PC-3 (cell line): ENCODE data around the gene TGM2. TPM values are rescaled to one million over a fixed set of nuclear protein-coding genes. Genes with fewer than 3 reads are reported as not detected.
A peak's percentile ranks its signal among the peaks of the same experiment; 100 is the strongest.

ENCODE experiments used
- ATAC-seq: fragments of 200-7000 bp; cut with Tn5 transposase; 2 replicates; pipeline ENCODE4 v1.9.1; 2020; ENCODE audit warnings: mild to moderate bottlenecking, moderate library complexity
- BruUV-seq: library from RNA; stranded (reverse); fragments of 400-500 nt; replicated peaks from 2 replicates; lab custom pipeline; 2021; lab: Mats Ljungman, UMichigan
- CTCF ChIA-PET: fragments of 300-600 bp; sonication (Branson Sonifier 250); formaldehyde crosslinking; loops from one replicate; lab custom pipeline; 2022; ENCODE audit warnings: antibody characterized with exemption; lab: Charles Lee
- POLR2A ChIA-PET: fragments of 300-600 bp; sonication (Branson Sonifier 250); formaldehyde crosslinking; loops from one replicate; lab custom pipeline; 2022; ENCODE audit warnings: antibody characterized with exemption; ENCODE audit not compliant: unreplicated experiment; lab: Charles Lee
- DNase-seq: peaks from one replicate; pipeline ENCODE4 v3.0.0-alpha.2; 2015
- H2AFZ ChIP-seq: fragments of 300-600 bp; sonication (generic); 2 replicates; pipeline ENCODE4 v1.6.0; 2016; ENCODE audit warnings: antibody characterized with exemption, low read length
- H3F3A ChIP-seq: fragments of 300-600 bp; sonication (generic); one replicate; pipeline ENCODE4 v1.6.0; 2017; ENCODE audit warnings: antibody characterized with exemption, low read length, control low read depth, mild to moderate bottlenecking; ENCODE audit not compliant: unreplicated experiment
- H3K27ac ChIP-seq: fragments of 300-600 bp; sonication (generic); 2 replicates; pipeline ENCODE4 v1.5.1; 2016; ENCODE audit warnings: mild to moderate bottlenecking, low read length
- H3K27me3 ChIP-seq: fragments of 300-600 bp; sonication (generic); 2 replicates; pipeline ENCODE4 v1.6.1; 2016; ENCODE audit warnings: low read length, mixed read lengths
- H3K36me3 ChIP-seq: fragments of 300-600 bp; sonication (generic); 2 replicates; pipeline ENCODE4 v1.6.1; 2016; ENCODE audit warnings: low read depth, mixed run types, low read length, mixed read lengths
- H3K4me1 ChIP-seq: fragments of 300-600 bp; sonication (generic); 2 replicates; pipeline ENCODE4 v1.5.1; 2016; ENCODE audit warnings: low read length; ENCODE audit not compliant: insufficient read depth
- H3K4me2 ChIP-seq: fragments of 300-600 bp; sonication (generic); 2 replicates; pipeline ENCODE4 v1.6.0; 2016; ENCODE audit warnings: low read length
- H3K4me3 ChIP-seq: fragments of 300-600 bp; sonication (generic); 2 replicates; pipeline ENCODE4 v1.5.1; 2016; ENCODE audit warnings: mild to moderate bottlenecking, low read length, mixed read lengths
- H3K79me2 ChIP-seq: fragments of 300-600 bp; sonication (generic); 2 replicates; pipeline ENCODE4 v1.6.1; 2017; ENCODE audit warnings: low read length, mixed read lengths
- H3K9ac ChIP-seq: fragments of 300-600 bp; sonication (generic); 2 replicates; pipeline ENCODE4 v1.6.0; 2016; ENCODE audit warnings: mild to moderate bottlenecking, low read length
- H3K9me2 ChIP-seq: fragments of 300-600 bp; sonication (generic); replicated peaks from 2 replicates; pipeline ENCODE4 v1.6.1; 2016; ENCODE audit warnings: mixed run types, low read length, mixed read lengths
- H3K9me3 ChIP-seq: fragments of 300-600 bp; sonication (generic); 2 replicates; pipeline ENCODE4 v1.6.1; 2016; ENCODE audit warnings: low read length, mixed read lengths
- H4K20me1 ChIP-seq: fragments of 300-600 bp; sonication (generic); 2 replicates; pipeline ENCODE4 v1.6.1; 2016; ENCODE audit warnings: low read length, mixed read lengths
- EZH2 ChIP-seq: fragments of 300-600 bp; sonication (generic); IDR thresholded peaks from one replicate; pipeline ENCODE4 v1.6.1; 2017; ENCODE audit warnings: antibody characterized with exemption, mild to moderate bottlenecking, low read length; ENCODE audit not compliant: unreplicated experiment
- EZH2phosphoT487 ChIP-seq: fragments of 300-600 bp; sonication (generic); IDR thresholded peaks from 2 replicates; pipeline ENCODE4 v1.6.1; 2018; ENCODE audit warnings: mild to moderate bottlenecking, antibody characterized with exemption, low read length, borderline replicate concordance
- intact Hi-C: fragments of 100-400 bp; cut with micrococcal nuclease; formaldehyde crosslinking; loops from 2 replicates; pipeline ENCODE4 v1.9.0; 2023
- total RNA-seq: library from RNA; depleted of rRNA; stranded (reverse); fragments of >200 nt; gene quantifications from 2 replicates; pipeline ENCODE4 v1.2.3, GENCODE V29; 2014
- TF ChIP-seq, protein P1 (sequence below): fragments of 300-600 bp; sonication (generic); conservative IDR thresholded peaks from 2 replicates; pipeline ENCODE4 v1.5.1; 2017; ENCODE audit warnings: antibody characterized with exemption, low read depth, mild to moderate bottlenecking, low read length

The TGM2 gene
- total RNA-seq, 1 experiment from 2014 or later = 583 TPM

GRCh38 chr20:38098952-38099351 is 66.1 kb downstream of the TGM2 start:
- intact Hi-C loops = no loop called here
- ATAC-seq (no peak), DNase-seq (no peak)
- H3F3A ChIP-seq = no peaks in the 10 kb centered on the region
- H3K36me3 ChIP-seq = no peaks in the 10 kb centered on the region
- H3K9me3 ChIP-seq = no peaks in the 10 kb centered on the region
- no peaks in the 10 kb centered on the region for H3K9me2 ChIP-seq
- ChIA-PET POLR2A (no interaction called here), CTCF (no interaction called here)
- no peak overlapping the region for H3K4me3 ChIP-seq
- no peak overlapping the region for H3K27ac ChIP-seq
- no peak overlapping the region for H3K4me2 ChIP-seq
- H3K27me3 ChIP-seq = no peaks in the 10 kb centered on the region
- peaks cover 24% of the 10 kb centered on the region for H3K4me1 ChIP-seq
- TF ChIP-seq, protein P1, sequence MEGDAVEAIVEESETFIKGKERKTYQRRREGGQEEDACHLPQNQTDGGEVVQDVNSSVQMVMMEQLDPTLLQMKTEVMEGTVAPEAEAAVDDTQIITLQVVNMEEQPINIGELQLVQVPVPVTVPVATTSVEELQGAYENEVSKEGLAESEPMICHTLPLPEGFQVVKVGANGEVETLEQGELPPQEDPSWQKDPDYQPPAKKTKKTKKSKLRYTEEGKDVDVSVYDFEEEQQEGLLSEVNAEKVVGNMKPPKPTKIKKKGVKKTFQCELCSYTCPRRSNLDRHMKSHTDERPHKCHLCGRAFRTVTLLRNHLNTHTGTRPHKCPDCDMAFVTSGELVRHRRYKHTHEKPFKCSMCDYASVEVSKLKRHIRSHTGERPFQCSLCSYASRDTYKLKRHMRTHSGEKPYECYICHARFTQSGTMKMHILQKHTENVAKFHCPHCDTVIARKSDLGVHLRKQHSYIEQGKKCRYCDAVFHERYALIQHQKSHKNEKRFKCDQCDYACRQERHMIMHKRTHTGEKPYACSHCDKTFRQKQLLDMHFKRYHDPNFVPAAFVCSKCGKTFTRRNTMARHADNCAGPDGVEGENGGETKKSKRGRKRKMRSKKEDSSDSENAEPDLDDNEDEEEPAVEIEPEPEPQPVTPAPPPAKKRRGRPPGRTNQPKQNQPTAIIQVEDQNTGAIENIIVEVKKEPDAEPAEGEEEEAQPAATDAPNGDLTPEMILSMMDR = no peak
- TF ChIP-seq EZH2 (no peak), EZH2phosphoT487 (no peak)
- H3K79me2 ChIP-seq = no peaks in the 10 kb centered on the region
- no peaks in the 10 kb centered on the region for H4K20me1 ChIP-seq
- no peak overlapping the region for H3K9ac ChIP-seq
- H2AFZ ChIP-seq = no peak overlapping the region
- BruUV-seq = no TSS peak

DNA sequence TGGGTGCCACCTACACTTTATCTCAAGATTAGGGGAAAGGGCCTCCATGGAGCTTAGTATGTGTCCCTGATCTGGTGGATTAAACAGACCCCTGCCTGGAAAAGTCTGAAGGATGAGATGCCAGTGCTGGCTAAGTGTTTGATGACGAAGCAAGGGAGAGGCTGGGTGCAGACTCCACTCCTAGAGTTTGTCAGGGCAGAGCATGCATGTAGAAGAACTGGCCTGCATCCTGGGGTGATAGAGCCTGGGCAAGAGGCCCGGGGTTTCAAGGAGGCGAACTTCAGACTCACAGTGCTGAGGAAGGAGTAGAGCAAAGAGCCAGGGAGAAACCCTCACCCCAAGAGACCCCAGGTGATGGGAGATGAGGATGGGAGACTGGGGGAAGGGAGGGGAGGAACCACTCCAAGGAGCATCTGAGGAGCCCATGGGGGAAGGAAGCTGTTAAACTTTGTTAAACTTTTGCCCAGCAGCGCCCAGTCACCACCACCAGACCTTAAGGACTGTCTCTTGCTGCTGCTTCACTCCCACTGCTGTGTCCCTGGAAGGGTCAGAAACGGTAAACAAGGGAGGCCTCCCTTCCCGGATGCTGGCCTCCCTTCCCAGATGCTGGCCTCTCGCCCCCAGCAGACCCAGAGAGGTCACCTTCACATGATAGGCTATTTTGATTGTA is 69.9 kb downstream of the TGM2 start:
- POLR2A ChIA-PET = no interaction called here
- no peaks in the 10 kb centered on the region for H4K20me1 ChIP-seq
- no peak overlapping the region for H3K9ac ChIP-seq
- CTCF ChIA-PET = no interaction called here
- no peaks in the 10 kb centered on the region for H3K9me3 ChIP-seq
- H3K4me1 ChIP-seq = peaks cover 21% of the 10 kb centered on the region
- BruUV-seq = no TSS peak
- H3K36me3 ChIP-seq = peaks cover 23% of the 10 kb centered on the region
- H3K9me2 ChIP-seq = no peaks in the 10 kb centered on the region
- no peak overlapping the region for H3K4me2 ChIP-seq
- no peaks in the 10 kb centered on the region for H3F3A ChIP-seq
- no peak overlapping the region for H3K27ac ChIP-seq
- ATAC-seq = no peak
- H3K79me2 ChIP-seq = no peaks in the 10 kb centered on the region
- intact Hi-C loops = no loop called here
- no peak overlapping the region for H2AFZ ChIP-seq
- no peak for DNase-seq
- TF ChIP-seq, protein P1 = no peak
- TF ChIP-seq EZH2 (no peak), EZH2phosphoT487 (no peak)
- no peak overlapping the region for H3K4me3 ChIP-seq
- H3K27me3 ChIP-seq = no peaks in the 10 kb centered on the region

GRCh38 chr20:38094373-38094891 is 70.6 kb downstream of the TGM2 start:
- Histone ChIP-seq H3K79me2 (no peaks in the 10 kb centered on the region), H3K9me3 (no peaks in the 10 kb centered on the region), H3K27me3 (no peaks in the 10 kb centered on the region), H4K20me1 (no peaks in the 10 kb centered on the region), H3K36me3 (peaks cover 30% of the 10 kb centered on the region), H3K4me2 (no peak overlapping the region), H3K4me3 (no peak overlapping the region), H3K9me2 (no peaks in the 10 kb centered on the region), H3F3A (no peaks in the 10 kb centered on the region), H3K4me1 (peaks cover 21% of the 10 kb centered on the region), H3K27ac (peak overlapping the region; percentile 15), H2AFZ (no peak overlapping the region), H3K9ac (no peak overlapping the region)
- DNase-seq (peak; percentile 62), ATAC-seq (peak; percentile 45)
- no TSS peak for BruUV-seq
- intact Hi-C loops = no loop called here
- TF ChIP-seq, protein P1 = no peak
- TF ChIP-seq EZH2phosphoT487 (no peak), EZH2 (no peak)
- POLR2A ChIA-PET = no interaction called here
- CTCF ChIA-PET = no interaction called here
